GM10248 (cell line): Measurements from ENCODE around the gene ZNF267.
"Not testable (repeated sequence)": the region's sequence is repeated elsewhere in the genome, so short reads cannot be mapped to it uniquely, and the experiment has no call there.

Source experiments
- CTCF ChIA-PET: fragments of 300-600 bp; sonication (Branson Sonifier 250); formaldehyde crosslinking; extraction: SDS; loops from one replicate; lab custom pipeline; 2021; ENCODE audit warnings: antibody characterized with exemption; lab: Yijun Ruan, JAX
- POLR2A ChIA-PET: fragments of 350-650 bp; sonication (Branson Sonifier 250); formaldehyde crosslinking; extraction: SDS; loops from one replicate; lab custom pipeline; 2020; ENCODE audit warnings: antibody characterized with exemption; lab: Yijun Ruan, JAX
- DNase-seq: peaks from one replicate; pipeline ENCODE4 v3.0.0; 2012; ENCODE audit errors: extremely low spot score
- CTCF ChIP-seq: IDR thresholded peaks from 2 replicates; pipeline ENCODE4 v1.5.1; 2012; ENCODE audit warnings: mild to moderate bottlenecking, low read depth; ENCODE audit errors: extremely low read depth, missing control alignments, control extremely low read depth

Gene ZNF267

GRCh38 chr16:31893824-31894223 is 20.2 kb downstream of the ZNF267 start:
- no peak for TF ChIP-seq CTCF
- no peak for DNase-seq
- POLR2A ChIA-PET, result no interaction called here
- CTCF ChIA-PET, result no interaction called here

GRCh38 chr16:31897283-31897682 is 23.7 kb downstream of the ZNF267 start:
- no peak for DNase-seq
- CTCF ChIA-PET, result interaction anchor here (1.0 to 1.4 kb wide), 2 partner anchors 18 to 29 kb away, joined by 3 to 4 read pairs; no protein-coding TSS in a partner anchor
- no peak for TF ChIP-seq CTCF
- POLR2A ChIA-PET, result no interaction called here

GRCh38 chr16:31899505-31899904 is 25.9 kb downstream of the ZNF267 start:
- ChIA-PET CTCF (no interaction called here), POLR2A (no interaction called here)
- no peak for TF ChIP-seq CTCF
- DNase-seq, result no peak

- DNase-seq, CTCF ChIA-PET, POLR2A ChIA-PET: not testable (repeated sequence)
These were observed 31.0 kb downstream of the ZNF267 start for GRCh38 chr16:31904571-31904970.

GRCh38 chr16:31913668-31914067 is 40.1 kb downstream of the ZNF267 start:
- CTCF ChIA-PET, result interaction anchor here (1.5 kb wide), 1 partner anchor 18 kb away, joined by 3 read pairs; no protein-coding TSS in a partner anchor
- DNase-seq, result no peak
- POLR2A ChIA-PET, result no interaction called here
- no peak for TF ChIP-seq CTCF

- no peak for TF ChIP-seq CTCF
- POLR2A ChIA-PET, result no interaction called here
- CTCF ChIA-PET, result no interaction called here
- no peak for DNase-seq
These were observed 42.5 kb downstream of the ZNF267 start for GRCh38 chr16:31916056-31916488.

GRCh38 chr16:31920373-31920772 is 46.8 kb downstream of the ZNF267 start:
- POLR2A ChIA-PET, result no interaction called here
- CTCF ChIA-PET, result no interaction called here
- DNase-seq, result no peak
- TF ChIP-seq CTCF, result no peak

GRCh38 chr16:31951806-31952205 is 78.2 kb downstream of the ZNF267 start:
- POLR2A ChIA-PET, DNase-seq, CTCF ChIA-PET: not testable (repeated sequence)

GRCh38 chr16:31952206-31952605 is 78.6 kb downstream of the ZNF267 start:
- DNase-seq, CTCF ChIA-PET, POLR2A ChIA-PET: not testable (repeated sequence)
